HG03196 (cell line): ENCODE data around the gene TMTC2.
A peak's percentile ranks its signal among the peaks of the same experiment; 100 is the strongest.
"Not testable (repeated sequence)": the region's sequence is repeated elsewhere in the genome, so short reads cannot be mapped to it uniquely, and the experiment has no call there.

Experiments
- ATAC-seq: cut with Tn5 transposase; IDR thresholded peaks from one replicate; pipeline ENCODE4 v1.9.1; 2021; ENCODE audit not compliant: unreplicated experiment

The TMTC2 gene

DNA sequence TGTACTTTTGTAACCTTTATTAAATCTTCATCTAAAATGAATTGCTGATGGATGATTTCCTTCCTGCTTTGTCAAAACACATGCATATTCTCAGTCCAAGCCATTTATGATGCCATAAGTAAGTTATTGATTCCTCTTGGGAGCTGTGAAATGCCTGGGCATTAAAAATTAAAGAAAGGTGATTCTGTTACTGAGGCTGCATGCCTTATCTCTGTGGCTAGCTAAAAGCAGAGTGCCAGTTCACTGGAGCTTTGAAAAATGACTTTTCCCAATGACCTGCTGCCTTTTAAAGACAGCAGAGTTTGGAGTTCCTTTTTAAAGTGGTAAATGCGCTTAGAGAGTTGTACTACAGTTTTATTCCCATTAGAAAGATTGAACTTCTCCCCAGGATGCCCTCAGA, 152.1 kb downstream of the TMTC2 start:
- no peak for ATAC-seq

DNA sequence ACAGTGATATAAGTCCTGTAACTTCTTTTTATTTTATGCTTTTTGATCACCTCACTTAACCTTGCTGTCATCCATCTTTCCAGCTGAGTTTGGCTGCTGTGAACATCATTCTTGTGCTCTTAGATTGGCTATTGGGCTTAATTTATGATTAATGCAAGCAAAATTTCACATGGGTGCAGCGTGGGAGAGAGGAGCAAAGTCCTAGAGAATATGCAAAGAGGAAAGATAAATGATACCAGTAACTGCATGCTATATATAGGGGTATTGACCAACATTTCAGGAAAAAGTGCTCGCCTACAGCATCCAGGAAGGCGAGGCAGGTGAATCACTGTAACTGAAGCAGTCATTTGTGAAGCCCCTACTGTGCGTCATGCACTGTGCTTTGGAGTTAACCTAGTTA, 153.1 kb downstream of the TMTC2 start:
- ATAC-seq = no peak

DNA sequence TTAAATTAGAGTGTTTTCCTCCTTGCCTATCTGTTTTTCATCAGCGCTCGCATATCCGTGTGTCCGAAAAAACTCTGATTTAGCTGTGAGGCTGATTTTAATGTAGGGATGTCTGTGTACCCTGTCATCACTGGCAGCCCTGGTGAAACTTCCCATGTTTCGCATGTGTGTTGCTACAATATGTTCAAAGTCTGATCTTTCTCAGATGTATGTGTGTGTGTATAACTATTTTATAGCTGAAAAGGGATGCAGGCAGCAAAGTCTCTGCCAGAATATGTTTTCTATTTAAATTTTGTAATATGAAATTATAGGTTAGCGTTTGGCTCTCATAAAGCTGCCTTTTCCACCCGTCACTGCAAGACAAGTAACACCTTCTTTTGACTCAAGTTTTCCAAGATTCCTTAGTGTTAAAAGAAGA, 154.8 kb downstream of the TMTC2 start:
- ATAC-seq = no peak

DNA sequence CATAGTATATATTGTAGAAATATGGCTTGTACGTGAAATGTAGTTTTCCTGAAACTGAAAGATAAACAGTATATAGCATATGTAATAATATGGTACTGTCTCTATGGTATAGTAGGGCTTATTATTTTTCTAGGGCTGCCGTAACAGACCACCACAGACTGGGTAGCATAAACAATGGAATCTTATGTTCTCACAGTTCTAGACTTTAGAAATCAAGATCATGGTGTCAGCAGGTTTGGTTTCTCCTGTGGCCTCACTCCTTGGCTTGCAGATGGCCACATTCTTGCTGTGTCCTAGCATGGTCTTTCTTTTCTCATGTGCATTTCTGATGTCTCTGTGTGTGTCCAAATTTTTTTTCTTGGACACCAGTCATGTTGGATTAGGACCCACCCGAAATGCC, 155.8 kb downstream of the TMTC2 start:
- no peak for ATAC-seq

DNA sequence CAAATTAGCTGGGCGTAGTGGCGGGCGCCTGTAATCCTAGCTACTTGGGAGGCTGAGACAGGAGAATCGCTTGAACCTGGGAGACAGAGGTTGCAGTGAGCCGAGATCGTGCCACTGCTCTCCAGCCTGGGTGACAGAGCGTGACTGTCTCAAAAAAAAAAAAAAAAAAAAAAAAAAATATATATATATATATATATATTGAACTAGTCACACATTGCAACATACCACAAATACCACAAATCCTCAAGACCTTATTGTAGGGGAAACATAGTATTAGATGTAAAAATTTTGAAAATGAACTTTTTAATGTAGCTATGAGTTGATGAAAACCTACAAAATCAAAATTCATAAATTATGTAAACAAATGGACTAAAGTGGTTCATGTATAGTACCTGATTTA, 158.4 kb downstream of the TMTC2 start:
- not testable (repeated sequence) for ATAC-seq

DNA sequence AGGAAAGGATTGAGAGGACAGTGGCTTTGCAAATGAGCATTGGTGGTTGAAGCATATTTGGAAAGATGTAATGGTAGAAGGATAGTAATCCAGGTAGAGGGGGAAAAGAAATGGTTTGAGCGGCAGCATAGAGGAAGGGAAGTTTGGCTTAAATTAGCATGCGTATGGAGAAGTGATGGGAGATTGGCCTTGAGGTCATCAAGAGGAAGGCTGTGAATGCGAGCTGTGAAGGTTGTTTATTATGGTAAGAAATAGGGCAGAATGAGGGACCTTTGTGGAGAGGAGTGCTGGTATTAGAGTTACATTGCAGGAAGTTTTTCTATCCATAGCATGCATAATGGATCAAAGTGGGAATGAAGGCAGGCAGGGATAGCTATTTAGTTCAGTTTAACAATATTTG, 162.1 kb downstream of the TMTC2 start:
- no peak for ATAC-seq

DNA sequence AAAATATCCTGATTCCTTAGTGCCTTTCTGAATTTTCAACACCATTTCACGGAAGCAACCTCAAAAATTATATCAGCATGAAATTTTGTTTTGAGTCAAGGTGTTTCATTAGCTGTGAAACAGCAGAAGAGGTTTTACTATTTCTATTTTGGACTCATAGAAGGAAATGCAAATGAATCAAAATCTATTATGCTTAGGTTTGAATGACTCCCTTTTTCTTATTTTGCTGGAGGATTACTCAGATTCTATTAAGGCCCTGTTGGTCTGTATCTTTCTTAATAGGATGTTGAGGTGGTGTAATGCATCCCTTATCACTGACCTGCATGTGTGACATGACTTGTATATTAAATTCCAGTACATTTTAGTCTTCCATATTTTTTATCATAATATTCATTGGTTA, 165.8 kb downstream of the TMTC2 start:
- ATAC-seq = no peak

DNA sequence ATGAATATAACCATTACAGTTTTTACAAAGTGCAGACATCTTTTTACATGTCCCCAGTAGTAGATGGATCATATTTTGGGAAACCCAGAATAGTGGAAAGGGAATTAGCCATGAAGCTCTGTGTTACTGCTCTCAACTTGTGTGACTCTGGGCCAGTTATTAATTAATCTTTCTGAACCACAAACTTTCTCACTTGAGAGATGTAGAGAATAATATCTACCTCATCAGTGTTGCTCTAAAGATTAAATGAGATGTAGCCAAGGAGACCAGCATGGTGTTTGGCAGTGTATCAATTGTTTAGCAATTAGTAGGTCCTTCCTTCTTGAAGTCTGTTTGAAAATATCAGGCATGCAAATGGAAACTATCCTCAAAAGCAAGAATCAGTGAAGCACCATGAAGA, 169.2 kb downstream of the TMTC2 start:
- peak; percentile 93 for ATAC-seq

DNA sequence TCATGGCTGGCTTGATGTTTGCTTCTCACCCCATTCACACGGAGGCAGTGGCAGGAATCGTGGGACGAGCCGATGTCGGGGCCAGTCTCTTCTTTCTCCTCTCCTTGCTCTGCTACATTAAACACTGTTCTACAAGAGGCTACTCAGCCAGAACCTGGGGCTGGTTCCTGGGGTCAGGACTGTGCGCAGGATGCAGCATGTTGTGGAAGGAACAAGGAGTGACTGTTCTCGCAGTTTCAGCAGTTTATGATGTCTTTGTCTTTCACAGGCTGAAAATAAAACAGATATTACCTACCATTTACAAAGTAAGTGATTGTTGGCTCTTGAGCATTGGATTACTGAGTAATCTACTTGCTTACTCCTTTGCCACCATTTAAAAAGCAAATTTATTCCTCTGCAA, 170.6 kb downstream of the TMTC2 start:
- no peak for ATAC-seq

DNA sequence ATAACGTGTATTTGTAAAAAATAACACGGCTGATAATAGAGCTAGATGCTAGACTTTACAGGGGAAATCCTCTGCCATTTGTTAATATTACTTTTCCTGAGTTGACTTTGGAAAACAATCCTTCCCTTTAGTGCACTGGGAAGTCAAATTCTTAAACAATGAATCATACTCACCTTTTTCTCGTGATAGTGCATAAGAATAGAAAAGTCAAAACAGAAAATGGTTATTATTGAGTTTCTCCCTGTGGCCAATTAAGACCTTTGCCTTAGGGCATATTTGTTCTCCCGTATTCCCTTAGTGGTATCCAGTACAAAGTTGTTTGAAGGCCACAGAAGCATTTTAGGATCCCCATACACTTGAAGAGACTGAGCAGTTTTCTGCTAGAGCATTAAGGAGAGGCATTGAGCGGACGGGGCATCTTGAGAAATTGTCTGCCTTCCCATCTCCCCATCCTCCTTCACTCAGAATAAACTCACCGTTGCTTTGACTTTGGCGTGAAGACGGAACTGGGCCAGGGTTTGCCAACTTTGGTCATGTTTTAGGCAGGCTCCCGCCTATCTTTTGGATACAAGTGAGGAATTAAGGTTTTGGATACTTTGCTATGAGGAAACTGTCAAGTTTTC, 171.3 kb downstream of the TMTC2 start:
- no peak for ATAC-seq

DNA sequence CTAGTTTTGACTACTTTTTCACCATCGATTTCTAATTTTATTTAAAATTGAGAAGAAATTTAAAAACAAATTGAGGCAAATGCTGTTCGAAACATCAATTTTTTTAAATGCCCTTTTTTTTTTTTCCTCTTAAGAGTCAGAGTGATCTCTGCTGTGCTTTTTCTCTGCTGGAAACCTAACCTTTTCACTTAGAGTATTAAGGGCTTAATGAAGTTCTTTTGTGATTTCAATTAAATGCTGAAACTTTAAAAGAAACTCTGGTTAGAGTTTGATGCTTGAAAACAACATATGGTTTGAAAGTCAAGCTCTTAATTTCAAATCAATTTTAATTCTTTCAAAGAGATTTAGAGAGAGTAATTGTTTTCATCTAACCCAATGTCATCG, 171.8 kb downstream of the TMTC2 start:
- ATAC-seq = no peak

DNA sequence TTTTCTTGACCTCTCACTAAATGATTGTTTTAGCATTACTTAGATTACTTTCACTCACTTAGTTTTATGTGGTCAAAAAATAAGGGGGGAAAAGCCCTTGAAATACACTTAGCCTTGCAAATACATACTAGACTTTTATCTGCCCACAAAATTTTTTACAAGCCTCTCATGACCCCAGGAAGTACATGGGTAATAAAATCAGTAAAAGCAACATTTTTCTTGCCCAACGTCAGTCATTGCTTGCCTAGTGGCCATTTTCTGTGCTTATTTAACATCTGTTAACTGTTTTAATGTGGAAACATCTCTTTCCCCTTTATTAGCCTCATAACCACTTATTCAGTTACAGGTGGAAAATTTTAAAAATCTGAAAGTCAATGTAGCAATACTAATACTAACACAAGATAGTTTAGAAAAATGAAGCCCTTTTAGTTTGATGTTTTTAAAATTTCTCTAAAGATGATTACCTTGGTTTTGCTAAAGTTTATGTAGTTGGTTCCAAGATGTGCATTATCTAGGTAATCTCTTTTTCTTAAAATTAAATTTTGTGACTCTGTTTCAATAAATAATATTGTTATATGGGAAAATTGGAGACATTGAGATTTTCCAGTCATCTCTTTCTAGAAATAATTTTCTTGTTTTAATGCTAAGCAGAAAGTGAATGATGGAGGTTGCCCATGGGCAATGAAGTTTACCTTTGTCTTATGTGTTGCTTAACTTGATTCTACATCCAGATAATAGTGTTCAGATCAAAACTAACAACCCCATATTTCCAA, 175.5 kb downstream of the TMTC2 start:
- no peak for ATAC-seq

DNA sequence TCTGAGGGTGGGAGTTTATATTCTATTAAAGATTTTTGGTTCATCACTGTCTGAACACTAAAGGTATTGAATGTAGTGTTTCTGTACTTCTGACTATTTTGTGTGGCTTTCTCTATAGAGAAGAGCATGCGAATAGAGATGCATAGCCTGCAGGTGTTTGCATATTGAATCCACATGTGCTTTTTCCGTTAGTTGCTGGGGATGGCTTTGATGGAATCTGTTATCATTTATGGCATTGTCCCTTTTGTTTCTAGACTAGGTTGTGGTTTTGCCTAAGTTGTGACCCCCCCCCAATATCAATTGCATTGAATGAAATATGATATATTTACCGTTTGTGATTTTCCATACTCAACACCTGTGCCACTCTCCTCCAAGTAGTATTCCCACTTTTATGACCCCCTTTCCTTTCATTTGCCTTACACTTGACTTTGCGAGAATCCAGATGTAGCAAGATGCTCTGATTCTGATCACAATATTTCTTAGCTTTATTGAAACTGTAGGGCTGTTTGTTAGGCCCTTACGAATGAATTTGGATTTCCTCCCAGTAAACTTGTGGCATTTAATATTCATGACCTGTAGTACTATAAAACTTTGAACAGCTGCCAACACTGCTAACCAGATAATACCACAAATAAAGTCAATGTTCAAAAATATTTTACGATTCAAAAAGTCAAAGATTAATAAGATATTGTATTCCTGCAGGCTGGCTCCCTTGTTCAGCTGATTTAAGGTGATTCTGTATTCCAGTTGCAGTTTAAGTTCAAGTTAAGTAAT, 176.4 kb downstream of the TMTC2 start:
- no peak for ATAC-seq

DNA sequence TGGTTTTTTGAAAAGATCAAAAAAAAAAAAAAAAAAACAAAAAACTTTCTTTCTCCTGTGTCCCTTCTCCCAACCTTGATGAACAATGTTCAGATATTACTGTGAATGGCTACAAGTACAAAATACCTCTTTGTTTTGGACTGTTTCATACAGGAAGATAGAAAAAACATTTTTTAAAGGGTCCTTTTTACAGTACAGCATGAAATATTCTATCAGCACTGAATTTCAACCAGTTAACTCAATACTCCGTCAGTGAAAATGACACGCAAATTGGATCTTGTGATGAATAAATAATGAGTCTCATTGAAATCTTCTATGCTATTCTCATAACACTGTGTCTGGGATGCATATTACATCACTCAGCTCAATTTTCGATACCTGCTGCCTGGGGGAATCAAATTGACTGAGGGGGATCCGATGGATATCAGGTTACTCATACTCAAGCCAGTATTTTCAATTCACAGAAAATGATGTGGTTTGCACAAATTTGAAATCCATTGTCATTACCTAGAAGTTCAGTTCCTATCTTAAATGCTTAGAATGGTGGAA, 179.6 kb downstream of the TMTC2 start:
- ATAC-seq = no peak

DNA sequence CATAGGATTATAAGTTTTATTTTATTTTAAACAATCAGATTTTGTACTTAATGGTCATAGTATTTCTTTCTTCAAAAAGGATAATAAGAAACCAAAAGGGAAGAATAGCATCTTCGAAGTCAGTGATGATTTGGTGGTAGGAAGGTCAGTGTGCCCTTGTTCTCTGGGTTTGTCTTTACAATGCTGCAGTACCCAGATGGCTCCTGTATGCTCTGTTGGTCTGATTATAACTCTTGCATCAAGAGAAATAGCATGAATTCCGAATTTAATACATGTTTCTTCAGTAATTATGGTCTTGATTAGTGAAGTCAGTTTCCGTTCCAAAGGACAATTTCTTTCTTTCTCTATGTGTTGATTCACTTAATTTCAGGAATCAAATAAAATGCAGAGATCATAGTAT, 180.2 kb downstream of the TMTC2 start:
- no peak for ATAC-seq

DNA sequence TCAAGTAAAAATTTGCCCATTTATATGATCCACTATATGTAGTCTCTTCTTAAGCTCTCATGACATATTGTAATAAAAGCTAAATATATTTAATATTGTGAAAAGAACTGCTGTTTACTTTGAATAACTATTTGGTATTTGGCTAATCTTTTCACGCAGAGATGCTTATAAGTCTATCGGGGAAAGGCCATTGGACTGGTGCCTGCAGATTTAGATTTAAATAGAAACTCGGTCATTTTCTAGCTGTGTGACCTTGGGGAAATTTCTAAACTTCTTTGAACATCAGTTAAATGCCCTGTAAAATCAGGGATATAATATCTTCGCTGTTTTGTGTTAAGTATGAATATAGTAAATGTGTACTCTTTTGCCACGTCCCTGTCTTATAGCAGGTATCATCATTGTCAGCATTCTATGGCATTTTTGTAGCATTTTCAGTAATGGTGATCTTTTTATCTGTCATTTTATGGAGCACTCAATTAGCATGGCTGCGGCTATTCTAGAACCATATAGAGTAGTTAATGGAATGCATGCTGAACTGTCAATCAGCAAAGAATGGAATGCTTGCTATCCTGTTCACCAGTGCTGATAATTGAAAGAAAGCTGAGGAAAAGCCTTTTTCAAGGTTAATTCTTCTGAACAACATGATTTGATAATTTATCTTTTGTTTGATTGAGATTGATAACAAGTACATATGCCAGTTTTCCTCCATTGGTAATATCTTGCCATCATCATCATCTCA, 181.2 kb downstream of the TMTC2 start:
- no peak for ATAC-seq

DNA sequence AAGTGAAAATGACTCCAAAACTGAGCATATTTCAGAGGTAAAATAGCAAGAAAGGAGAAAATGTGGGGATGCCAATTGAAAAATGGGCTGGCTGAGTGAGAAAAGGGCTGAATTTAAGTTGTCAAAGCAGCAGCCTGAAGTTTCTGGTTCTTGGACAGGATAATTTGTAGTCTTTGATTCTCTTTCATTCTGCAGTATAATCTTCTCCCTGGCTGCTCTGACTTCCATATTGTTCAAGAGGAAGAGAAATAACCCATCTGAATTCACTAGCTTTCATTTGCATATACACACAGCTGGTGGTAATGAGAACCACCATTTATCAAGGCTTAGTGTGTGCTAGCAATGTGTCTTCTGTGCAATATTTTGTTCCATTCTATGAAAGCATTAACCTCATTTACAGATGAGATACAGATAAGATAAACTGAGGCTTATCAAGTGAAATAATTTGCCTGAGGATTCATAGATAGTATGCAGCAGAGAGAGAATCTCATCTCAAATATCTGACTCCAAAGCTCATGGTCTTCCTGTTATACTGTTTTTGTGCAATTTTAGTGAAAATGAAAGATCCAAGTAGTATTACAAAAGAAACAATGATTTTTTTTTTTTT, 184.2 kb downstream of the TMTC2 start:
- no peak for ATAC-seq

DNA sequence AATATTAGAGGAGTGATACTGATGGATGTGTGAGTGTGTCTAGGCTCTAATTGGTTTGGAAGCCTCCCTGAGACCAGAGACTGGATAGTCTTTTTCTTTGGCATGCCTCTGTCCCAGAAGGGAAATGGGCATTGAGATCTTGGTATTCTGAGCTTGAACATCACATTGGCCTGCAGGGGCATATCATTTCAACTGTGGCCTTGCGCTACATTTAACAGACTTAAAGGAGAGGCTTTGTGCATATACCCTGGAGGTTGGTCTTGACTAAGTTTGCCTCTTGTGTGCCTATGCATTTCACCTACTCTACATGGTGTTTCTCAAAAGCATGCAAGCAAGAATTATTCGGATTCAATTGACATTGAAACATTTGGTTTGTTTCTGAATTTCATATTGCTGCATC, 185.4 kb downstream of the TMTC2 start:
- no peak for ATAC-seq

DNA sequence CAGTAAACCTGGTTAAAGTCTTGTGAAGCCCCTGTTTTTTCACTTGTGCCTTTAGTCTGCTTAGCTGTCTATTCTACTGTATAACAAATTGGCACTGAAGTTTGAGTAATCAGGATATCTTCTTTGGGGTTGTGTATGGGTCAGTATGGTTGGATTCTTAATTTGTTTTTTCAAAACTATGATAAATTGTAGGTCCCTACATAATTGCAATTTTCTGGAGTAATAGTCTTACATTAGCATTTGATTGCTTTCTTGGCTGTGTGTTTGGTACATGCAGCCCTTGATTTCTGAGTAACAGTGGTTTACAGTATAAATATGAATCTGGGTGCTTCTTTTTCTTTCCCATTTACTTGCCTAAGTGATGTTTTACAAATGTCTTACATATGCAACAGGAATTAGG, 186.6 kb downstream of the TMTC2 start:
- no peak for ATAC-seq

DNA sequence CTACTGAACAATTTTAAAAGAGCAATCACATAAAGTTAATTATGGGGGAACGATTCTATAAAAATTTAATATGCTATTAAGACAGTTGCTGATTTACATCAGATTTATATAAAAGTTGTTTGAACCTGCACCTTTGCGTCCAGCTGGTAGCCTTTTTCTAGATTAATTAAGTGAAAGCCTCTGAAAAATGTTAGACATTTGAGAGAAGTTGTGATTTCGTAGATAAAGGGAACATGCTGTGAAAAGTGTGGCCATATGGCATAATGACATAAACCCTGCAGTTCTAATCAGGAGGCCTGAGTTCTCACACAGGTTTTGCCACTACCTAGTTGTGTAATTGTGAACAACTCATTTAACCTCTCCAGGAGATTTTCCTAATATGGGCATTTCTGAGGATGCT, 187.2 kb downstream of the TMTC2 start:
- no peak for ATAC-seq

DNA sequence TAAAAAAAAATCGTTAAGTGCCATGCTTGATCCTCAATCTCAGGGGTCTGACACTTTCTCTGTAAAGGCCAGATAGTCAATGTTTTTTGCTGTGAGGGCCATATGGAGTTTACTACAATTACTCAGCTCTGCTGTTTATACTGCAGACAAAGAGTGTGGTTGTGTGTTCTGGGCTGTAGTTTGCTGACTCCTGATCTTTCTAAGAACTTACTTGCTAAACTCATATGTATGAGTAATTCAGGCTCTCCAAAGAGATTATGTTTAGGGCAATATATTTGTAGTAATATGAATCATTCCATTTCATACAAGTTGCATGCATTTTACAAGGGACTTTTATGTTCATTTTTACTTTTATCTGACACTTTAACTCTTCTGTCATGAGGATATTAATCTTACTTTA, 188.2 kb downstream of the TMTC2 start:
- no peak for ATAC-seq
